ENCODE data around the gene DCDC1. TPM values are rescaled to one million over a fixed set of nuclear protein-coding genes. Genes with fewer than 3 reads are reported as not detected.

DCDC1 gene
- total RNA-seq, 2 experiments from 2014 or later, result 0.07 TPM; not detected in 1

DNA sequence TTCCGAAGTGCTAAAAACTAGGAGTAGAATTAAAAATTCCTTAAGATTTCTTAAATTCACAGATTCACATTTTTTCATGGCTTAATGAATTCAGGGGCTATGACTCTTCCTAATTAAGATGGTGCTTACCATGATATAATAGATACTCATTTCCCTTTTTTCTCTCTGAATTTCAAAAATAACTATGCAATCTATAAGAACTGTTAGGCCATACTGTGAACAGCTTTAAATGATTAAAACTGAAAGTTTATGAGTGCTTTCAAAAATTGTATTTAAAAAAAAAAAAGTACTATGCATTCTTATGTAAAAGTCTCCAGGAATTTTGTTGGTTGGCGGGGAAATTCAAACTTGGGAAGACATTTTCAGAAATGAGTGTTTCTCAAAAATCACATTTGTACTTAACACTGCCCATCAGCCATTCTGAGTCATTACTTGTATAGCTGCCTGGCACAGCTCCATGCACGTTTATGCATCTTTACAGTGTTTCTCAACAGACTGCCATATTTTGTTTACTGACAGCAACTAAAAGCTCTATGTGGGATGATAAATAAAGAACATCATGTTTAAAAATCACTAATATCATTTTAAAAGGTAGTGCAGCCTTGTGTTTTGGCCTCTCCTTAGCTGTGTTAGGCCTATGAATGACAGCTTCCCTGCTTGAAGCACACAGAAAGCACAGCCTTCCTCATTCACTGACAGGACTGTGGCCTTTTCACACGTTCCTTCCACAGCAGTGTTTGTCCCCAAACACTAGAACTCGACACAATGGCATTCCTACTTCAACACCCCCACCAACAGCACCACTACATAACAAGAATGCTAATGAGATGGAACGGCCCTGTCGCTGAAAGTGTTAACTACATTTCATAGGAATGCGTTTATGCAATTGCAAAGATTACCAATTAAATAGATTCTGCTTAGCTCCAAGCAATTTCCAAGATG is 131.4 kb downstream of the DCDC1 start:
- ATAC-seq, result no peak
- Mint-ChIP-seq H3K27me3 (no peaks in the 10 kb centered on the region), H3K36me3 (no peaks in the 10 kb centered on the region), H3K27ac (no peak overlapping the region), H3K4me3 (no peak overlapping the region), H3K9me3 (ENCODE audit: low read depth) (no peaks in the 10 kb centered on the region), H3K4me1 (no peaks in the 10 kb centered on the region)
- CTCF ChIA-PET, result interaction anchor here (1.8 to 2.7 kb wide), 2 partner anchors 720 to 938 kb away, joined by 7 read pairs; no protein-coding TSS in a partner anchor
- DNase-seq, result no peak

DNA sequence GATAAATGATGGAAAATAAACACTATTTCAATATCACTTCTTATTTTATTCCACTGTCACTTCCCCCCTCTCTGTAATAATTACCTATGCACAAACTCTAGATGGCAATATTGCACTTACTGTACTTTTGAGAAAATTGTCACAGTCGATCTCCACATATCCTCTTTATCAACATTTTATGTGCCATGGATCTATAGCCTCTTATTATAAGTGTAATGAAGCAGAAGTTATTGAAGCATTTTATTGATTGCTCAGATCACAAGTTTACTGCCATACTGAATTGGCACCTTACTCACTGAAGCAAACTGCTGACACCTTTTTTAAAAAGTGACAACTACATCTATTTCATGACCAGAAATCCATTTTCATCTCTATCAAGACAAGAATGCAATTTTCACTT is 133.4 kb downstream of the DCDC1 start:
- CTCF ChIA-PET, result interaction anchor here (1.3 to 1.8 kb wide), 2 partner anchors 722 to 771 kb away, joined by 4 to 5 read pairs; no protein-coding TSS in a partner anchor
- DNase-seq, result no peak
- no peak for ATAC-seq
- no peak overlapping the region for H3K4me3 Mint-ChIP-seq
- no peaks in the 10 kb centered on the region for H3K36me3 Mint-ChIP-seq
- no peaks in the 10 kb centered on the region for H3K4me1 Mint-ChIP-seq
- no peaks in the 10 kb centered on the region for H3K27me3 Mint-ChIP-seq
- H3K27ac Mint-ChIP-seq, result no peak overlapping the region
- H3K9me3 Mint-ChIP-seq (ENCODE audit: low read depth), result no peaks in the 10 kb centered on the region

DNA sequence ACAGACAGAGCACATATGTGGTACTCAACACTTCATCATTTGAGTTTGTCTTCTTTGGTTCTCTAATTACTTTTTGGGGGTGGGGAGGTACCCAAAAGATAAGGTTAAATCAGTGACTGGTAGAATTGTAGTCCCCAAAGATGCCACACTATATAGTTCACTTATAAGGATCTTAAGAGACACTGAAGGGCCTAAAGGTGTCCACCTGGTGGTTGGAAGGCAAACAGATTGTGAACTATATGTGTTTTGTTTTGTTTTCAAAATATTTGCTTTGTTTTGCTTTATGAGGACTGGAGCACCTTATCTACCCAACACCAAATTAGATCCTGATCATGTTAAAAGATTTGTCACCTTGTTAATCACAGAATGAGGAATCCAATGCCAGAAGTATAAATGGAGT is 136.1 kb downstream of the DCDC1 start:
- no peaks in the 10 kb centered on the region for H3K27me3 Mint-ChIP-seq
- CTCF ChIA-PET, result no interaction called here
- no peak overlapping the region for H3K4me3 Mint-ChIP-seq
- ATAC-seq (no peak), DNase-seq (no peak)
- H3K4me1 Mint-ChIP-seq, result no peaks in the 10 kb centered on the region
- no peaks in the 10 kb centered on the region for H3K9me3 Mint-ChIP-seq (ENCODE audit: low read depth)
- H3K27ac Mint-ChIP-seq, result no peak overlapping the region
- H3K36me3 Mint-ChIP-seq, result no peaks in the 10 kb centered on the region

DNA sequence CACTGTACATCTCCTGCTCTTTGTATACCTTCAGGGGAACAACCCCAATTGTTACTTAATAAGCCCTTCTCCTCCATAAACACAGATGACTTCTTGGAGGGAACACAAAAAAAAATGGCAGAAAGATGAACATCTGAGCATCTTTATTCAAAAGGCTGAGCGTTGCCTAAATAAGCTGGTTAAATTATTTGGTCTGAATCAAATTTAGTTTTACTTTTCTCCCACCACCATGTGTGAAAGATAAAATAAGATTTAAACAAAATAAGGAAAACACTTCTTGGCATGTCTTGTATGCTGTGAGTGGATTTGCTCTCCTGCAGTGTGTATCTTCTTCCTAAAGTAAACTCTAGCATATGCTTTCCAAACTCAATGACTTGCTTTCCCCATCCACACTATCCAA is 137.9 kb downstream of the DCDC1 start:
- no peak for ATAC-seq
- Mint-ChIP-seq H3K4me1 (no peaks in the 10 kb centered on the region), H3K4me3 (no peak overlapping the region), H3K9me3 (ENCODE audit: low read depth) (no peaks in the 10 kb centered on the region), H3K27ac (no peak overlapping the region), H3K27me3 (no peaks in the 10 kb centered on the region), H3K36me3 (no peaks in the 10 kb centered on the region)
- no peak for DNase-seq
- CTCF ChIA-PET, result interaction anchor here (1.0 kb wide), 1 partner anchor 10 kb away, joined by 3 read pairs; no protein-coding TSS in a partner anchor

DNA sequence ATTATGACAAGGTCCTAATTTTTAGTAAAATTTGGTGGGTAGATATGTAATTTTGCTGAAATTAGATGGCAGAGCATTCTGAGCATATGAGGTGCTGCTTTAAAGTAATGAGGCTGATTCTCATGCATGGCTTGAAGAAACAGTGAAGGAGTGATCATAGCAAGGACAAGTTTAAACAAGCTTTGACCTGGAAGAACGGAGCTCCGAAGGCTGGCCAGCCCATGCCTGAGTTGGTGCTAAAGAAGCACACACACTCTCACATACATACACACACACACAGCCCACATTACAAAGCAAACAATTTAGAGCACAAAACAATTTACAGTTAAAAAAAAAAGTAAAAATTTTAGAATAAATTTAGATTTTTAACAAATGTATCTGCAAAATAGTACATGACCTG is 150.7 kb downstream of the DCDC1 start:
- no peak for ATAC-seq
- no peak overlapping the region for H3K27ac Mint-ChIP-seq
- no peak overlapping the region for H3K4me3 Mint-ChIP-seq
- CTCF ChIA-PET, result interaction anchor here (1.1 kb wide), 1 partner anchor 23 kb away, joined by 3 read pairs; no protein-coding TSS in a partner anchor
- no peaks in the 10 kb centered on the region for H3K36me3 Mint-ChIP-seq
- H3K4me1 Mint-ChIP-seq, result no peaks in the 10 kb centered on the region
- DNase-seq, result no peak
- H3K27me3 Mint-ChIP-seq, result peaks cover 9% of the 10 kb centered on the region
- H3K9me3 Mint-ChIP-seq (ENCODE audit: low read depth), result no peaks in the 10 kb centered on the region

DNA sequence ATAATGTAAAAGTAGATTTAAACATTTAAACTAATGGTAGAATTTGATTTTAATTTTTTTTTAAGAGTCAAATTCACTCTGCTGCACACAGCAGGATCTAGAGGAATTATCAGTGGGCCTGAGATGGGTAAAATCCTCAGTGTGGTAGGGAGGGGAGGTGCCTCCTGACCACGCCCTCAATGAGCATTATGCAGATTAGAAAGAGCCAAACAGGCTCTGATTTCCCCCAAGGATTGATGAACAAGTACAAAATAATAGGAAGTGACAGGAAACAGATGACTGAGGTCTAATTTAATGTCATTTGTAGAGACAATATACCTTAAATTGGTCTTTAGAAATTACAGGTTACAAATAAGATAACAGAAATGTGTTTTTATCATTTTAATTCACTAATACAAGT is 155.2 kb downstream of the DCDC1 start:
- CTCF ChIA-PET, result no interaction called here
- H3K4me3 Mint-ChIP-seq, result no peak overlapping the region
- H3K27me3 Mint-ChIP-seq, result peaks cover 9% of the 10 kb centered on the region
- no peak overlapping the region for H3K27ac Mint-ChIP-seq
- no peaks in the 10 kb centered on the region for H3K4me1 Mint-ChIP-seq
- DNase-seq, result no peak
- ATAC-seq, result no peak
- no peaks in the 10 kb centered on the region for H3K9me3 Mint-ChIP-seq (ENCODE audit: low read depth)
- H3K36me3 Mint-ChIP-seq, result no peaks in the 10 kb centered on the region

DNA sequence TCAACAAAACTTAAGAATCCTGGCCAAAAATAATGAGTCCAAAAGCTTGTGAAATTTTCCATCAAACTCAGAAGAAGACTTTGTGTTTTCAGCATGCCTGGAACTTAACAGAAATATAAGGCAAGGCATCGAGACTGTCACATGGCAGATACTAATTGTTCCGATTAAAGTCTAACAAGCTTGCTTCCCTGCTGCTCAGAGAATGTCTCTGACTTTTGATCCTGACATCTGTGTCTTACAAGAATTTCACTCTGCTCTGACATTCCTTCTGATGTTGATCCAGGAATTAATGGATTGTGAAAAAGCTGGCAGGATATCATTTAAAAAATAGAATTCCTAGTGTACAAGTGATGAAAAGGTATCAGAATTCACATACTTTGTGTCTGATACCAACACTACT is 170.2 kb downstream of the DCDC1 start:
- CTCF ChIA-PET, result no interaction called here
- H3K4me1 Mint-ChIP-seq, result no peaks in the 10 kb centered on the region
- H3K27me3 Mint-ChIP-seq, result no peaks in the 10 kb centered on the region
- ATAC-seq (no peak), DNase-seq (no peak)
- H3K4me3 Mint-ChIP-seq, result no peak overlapping the region
- no peaks in the 10 kb centered on the region for H3K36me3 Mint-ChIP-seq
- no peak overlapping the region for H3K27ac Mint-ChIP-seq
- H3K9me3 Mint-ChIP-seq (ENCODE audit: low read depth), result no peaks in the 10 kb centered on the region

DNA sequence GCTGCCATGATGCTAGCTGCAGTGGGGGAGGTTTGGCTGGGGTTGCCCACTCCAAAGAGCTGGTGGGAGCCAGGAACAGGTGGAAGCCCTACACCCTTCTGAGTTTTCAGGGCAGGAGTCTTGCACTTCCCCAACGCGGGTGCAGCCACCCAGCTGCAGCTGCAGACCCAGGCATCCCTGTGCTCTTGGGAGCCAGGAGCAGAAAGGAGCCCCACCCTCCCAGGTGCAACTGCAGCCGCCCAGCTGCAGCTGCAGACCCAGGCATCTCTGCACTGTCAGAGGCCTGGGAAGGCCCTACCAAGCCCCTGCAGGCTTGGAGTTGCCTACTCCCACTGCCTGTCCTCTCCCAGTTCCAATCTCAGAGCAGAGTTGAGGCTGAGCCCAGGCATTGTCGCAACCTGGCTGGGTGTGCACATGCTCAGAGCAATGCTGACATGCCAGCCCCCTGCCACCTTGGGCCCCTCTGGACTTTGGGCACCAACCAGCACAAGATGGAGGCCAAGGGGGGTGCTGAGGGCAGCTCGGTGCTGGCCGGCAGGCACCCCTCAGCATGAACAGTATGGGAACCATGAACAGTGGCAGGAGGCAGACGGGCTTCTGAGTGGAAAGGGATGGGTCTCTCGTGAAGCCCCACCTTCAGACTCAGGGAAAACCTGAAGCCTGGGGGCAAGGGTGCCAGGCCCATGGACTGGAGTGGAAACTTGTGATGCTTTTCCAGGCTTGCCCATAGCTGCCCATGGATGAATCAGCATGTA is 195.4 kb downstream of the DCDC1 start:
- Mint-ChIP-seq H3K36me3 (no peaks in the 10 kb centered on the region), H3K4me3 (no peak overlapping the region), H3K9me3 (ENCODE audit: low read depth) (peaks cover 2% of the 10 kb centered on the region), H3K27ac (no peak overlapping the region), H3K27me3 (no peaks in the 10 kb centered on the region), H3K4me1 (no peaks in the 10 kb centered on the region)
- DNase-seq, result no peak
- CTCF ChIA-PET, result no interaction called here
- ATAC-seq, result no peak

DNA sequence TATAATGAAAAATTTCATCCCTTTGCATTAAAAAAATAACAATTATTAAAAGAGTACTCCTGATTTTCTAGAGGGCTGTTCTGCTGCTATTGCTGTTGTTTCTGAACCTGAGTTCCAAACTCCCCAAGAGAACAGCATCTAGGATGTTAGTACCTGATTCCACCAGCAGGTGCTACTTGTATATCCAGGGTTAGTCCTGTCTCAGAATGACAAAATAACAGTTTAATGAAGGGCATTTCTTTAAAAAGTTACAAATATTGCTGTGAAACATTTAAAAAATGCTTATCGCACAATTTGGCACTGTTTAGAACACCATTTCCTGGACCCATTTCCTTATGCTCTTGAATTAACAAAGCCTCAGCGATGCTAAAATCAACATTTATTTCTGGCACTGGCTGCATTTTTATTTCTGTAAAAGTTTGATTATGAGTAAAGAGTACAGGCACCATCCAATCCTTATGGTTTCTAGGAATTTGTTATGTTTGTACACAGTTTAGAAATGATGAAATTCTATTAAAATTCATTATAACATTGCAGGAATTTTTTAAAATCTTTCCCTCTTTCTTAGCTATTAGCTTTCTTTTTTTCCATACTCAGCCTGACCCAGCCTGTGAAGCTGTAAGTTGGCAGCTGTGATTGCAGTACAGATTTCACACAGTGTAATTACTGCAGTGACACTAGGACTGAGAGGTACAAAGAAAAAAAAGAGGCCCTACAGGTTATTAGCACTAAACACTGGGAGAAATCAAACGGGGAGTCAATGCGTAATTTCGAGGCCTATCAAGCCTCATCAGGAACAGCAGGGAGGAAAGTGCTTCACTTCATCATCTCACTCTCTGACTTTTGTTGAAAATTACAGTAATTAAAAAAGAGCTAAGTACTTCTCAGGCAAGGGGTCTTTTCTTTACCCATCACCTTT is 208.8 kb downstream of the DCDC1 start:
- DNase-seq (no peak), ATAC-seq (no peak)
- Mint-ChIP-seq H3K4me3 (no peak overlapping the region), H3K27me3 (no peaks in the 10 kb centered on the region), H3K4me1 (no peaks in the 10 kb centered on the region), H3K27ac (no peak overlapping the region), H3K9me3 (ENCODE audit: low read depth) (no peaks in the 10 kb centered on the region), H3K36me3 (no peaks in the 10 kb centered on the region)
- CTCF ChIA-PET, result no interaction called here

DNA sequence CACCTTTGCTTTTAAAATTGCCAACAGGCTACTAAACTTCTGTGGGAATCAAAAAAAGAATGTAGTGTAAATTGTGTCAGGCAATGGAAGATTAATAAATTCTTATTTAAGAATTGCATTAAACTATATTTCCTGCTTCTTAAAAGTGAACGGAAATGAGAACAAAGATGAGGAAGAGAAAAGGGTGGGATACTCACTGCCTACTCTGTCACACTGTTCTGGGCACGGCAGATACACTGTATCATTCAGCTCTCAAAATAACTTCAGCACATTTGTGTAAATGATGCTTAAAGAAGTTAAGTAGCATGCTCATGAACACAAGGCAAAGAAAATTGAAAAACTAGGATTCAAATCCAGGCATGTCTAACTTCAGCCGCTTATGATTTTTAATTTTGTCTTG is 218.7 kb downstream of the DCDC1 start:
- no peak overlapping the region for H3K27ac Mint-ChIP-seq
- CTCF ChIA-PET, result no interaction called here
- H3K27me3 Mint-ChIP-seq, result no peaks in the 10 kb centered on the region
- DNase-seq, result no peak
- H3K4me3 Mint-ChIP-seq, result no peak overlapping the region
- no peak for ATAC-seq
- H3K4me1 Mint-ChIP-seq, result no peaks in the 10 kb centered on the region
- no peaks in the 10 kb centered on the region for H3K36me3 Mint-ChIP-seq
- no peaks in the 10 kb centered on the region for H3K9me3 Mint-ChIP-seq (ENCODE audit: low read depth)

DNA sequence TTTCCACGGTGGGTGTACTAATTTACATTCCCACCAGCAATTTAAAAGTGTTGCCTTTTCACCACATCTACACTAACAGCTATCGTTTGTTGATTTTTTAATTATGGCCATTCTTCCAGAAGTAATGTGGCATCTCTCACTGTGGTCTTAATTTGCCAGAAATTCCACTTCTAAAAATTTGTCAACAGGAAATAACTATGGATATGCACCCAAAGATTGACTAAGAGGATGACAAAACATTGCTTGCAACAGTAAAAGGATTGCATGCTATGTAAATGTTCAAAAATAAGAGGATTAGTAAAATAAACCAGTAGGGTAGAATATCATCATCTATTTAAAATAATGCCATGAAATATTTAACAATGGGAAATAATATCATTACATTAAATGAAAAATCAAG is 219.5 kb downstream of the DCDC1 start:
- DNase-seq (no peak), ATAC-seq (no peak)
- Mint-ChIP-seq H3K27me3 (no peaks in the 10 kb centered on the region), H3K27ac (no peak overlapping the region), H3K36me3 (no peaks in the 10 kb centered on the region), H3K4me1 (no peaks in the 10 kb centered on the region), H3K4me3 (no peak overlapping the region), H3K9me3 (ENCODE audit: low read depth) (no peaks in the 10 kb centered on the region)
- CTCF ChIA-PET, result no interaction called here

DNA sequence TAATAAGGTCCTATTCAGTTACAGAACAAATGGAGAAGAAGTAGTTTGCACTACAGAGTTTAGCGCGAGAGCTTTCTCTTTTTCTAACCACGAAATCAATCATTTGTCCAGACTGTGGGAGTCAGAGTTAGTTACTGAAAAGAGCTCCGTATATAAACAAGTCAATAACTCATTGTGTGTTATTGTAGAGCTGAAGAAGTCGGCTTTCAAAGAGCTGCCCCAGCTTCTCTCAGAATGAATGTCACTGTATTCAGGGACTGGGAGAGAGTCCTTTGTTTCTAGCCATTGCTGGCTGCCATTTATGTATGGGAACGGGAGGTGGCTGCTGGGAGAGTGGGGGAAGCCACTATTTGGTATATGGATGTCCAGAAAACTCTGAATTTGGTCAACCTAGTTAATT is 227.8 kb downstream of the DCDC1 start:
- Mint-ChIP-seq H3K27ac (no peak overlapping the region), H3K36me3 (no peaks in the 10 kb centered on the region), H3K4me1 (no peaks in the 10 kb centered on the region), H3K9me3 (ENCODE audit: low read depth) (no peaks in the 10 kb centered on the region), H3K4me3 (no peak overlapping the region), H3K27me3 (peaks cover 3% of the 10 kb centered on the region)
- ATAC-seq, result no peak
- CTCF ChIA-PET, result no interaction called here
- no peak for DNase-seq

DNA sequence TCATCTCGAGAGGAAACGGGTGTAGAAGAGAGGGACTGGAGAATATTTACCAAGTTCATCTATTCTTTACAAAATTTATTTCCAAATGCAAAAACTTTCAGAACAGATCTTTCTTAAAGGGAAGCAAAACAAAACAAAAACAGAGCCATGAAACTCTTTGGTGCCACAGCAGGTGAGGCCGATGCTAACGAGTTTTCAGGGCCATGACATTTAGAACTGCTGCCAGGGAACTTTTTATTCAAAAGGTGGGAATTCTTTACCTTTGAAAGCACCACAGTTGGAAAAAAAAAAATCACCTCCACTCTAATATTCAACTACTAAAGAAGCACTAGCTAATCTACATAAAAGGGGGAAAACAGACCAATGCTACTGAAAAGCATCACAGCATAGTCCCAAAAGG is 230.1 kb downstream of the DCDC1 start:
- no peaks in the 10 kb centered on the region for H3K36me3 Mint-ChIP-seq
- CTCF ChIA-PET, result no interaction called here

More for the DNA sequence above, 230.1 kb downstream of the DCDC1 start:
- Mint-ChIP-seq H3K27ac (no peak overlapping the region), H3K27me3 (peaks cover 3% of the 10 kb centered on the region), H3K4me1 (no peaks in the 10 kb centered on the region), H3K9me3 (ENCODE audit: low read depth) (no peaks in the 10 kb centered on the region), H3K4me3 (no peak overlapping the region)
- DNase-seq (no peak), ATAC-seq (no peak)

Measured in activated CD8-positive, alpha-beta memory T cell treated with anti-CD3 and anti-CD28 coated beads, Interleukin-2, amount 10 ng/mL, durations not matched to agents 7 days and 5 days (primary cell).